SK-N-MC (cell line): ENCODE results near the gene CCDC187.
"Not testable (repeated sequence)": the region's sequence is repeated elsewhere in the genome, so short reads cannot be mapped to it uniquely, and the experiment has no call there.

ENCODE experiments used
- DNase-seq: peaks from one replicate; pipeline ENCODE4 v3.0.0-alpha.2; 2011; ENCODE audit warnings: low read depth, low spot score
- H3K27ac ChIP-seq: fragments of 200-600 bp; sonication (generic); 2 replicates; pipeline ENCODE4 v1.5.1; 2016; ENCODE audit warnings: mixed run types
- H3K36me3 ChIP-seq: fragments of 200-600 bp; sonication (generic); 2 replicates; pipeline ENCODE4 v1.6.1; 2017; ENCODE audit warnings: antibody characterized with exemption, low read length, mixed read lengths; ENCODE audit not compliant: insufficient read depth
- H3K4me3 ChIP-seq: fragments of 200-600 bp; sonication (generic); 2 replicates; pipeline ENCODE4 v1.5.1; 2016
- H3K9ac ChIP-seq: fragments of 200-600 bp; sonication (generic); 2 replicates; pipeline ENCODE4 v1.8.0; 2017; ENCODE audit warnings: mixed run types, mixed read lengths; ENCODE audit not compliant: insufficient read length
- H3K9me3 ChIP-seq: fragments of 200-600 bp; sonication (generic); 2 replicates; pipeline ENCODE4 v1.6.1; 2017; ENCODE audit warnings: low read depth, mild to moderate bottlenecking, antibody characterized with exemption, low read length, moderate library complexity, mixed read lengths
- EZH2 ChIP-seq: fragments of 200-600 bp; sonication (generic); IDR thresholded peaks from one replicate; pipeline ENCODE4 v1.6.1; 2017; ENCODE audit warnings: antibody characterized with exemption
- FOXP2 ChIP-seq: optimal IDR thresholded peaks from 2 replicates; pipeline ENCODE3; 2011; ENCODE audit warnings: mild to moderate bottlenecking, moderate library complexity; ENCODE audit not compliant: insufficient read depth; ENCODE audit errors: extremely low read length, control extremely low read depth
- POLR2AphosphoS5 ChIP-seq: IDR thresholded peaks from 2 replicates; pipeline ENCODE4 v1.6.1; 2012; ENCODE audit warnings: mild to moderate bottlenecking, low read depth, low read length, borderline replicate concordance

CCDC187 gene

DNA sequence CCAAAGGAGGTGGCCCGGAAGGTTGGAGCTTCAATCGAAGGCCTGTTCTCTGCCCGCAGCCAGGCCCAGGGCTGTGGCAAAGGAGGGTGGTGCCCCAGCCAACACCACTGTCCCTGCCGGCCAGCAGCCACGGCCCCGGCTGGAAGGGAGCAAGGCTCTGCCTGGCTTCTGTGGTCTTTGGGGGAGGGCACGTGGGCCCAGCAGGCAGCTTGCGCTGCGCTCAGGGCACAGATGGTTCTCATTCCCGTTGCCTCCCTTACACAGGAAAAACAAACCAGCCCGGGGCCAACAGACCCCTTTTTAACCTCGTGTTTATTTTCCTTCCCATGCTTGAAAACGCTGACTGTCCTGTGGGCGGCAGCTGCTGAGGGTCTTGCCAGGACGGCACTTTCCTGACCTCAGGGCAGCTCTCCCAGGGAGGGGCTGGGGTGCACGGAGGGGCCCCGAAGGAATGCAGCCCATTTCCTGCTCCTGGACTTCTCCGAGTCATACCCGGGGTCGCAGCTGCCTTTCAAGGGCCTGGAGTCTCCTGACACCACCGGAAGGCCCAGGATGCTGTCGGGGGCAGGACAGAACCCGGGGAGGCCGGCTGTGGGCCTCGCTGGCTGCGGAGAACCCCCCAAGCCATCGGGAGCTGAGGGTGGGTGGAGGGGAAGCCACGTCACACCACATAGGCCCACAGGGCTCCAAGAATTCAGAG is 22.3 kb upstream of the CCDC187 start:
- TF ChIP-seq FOXP2 (peak; percentile 65), POLR2AphosphoS5 (no peak)
- H3K9me3 ChIP-seq: no peaks in the 10 kb centered on the region
- no peak for DNase-seq
- peak overlapping the region; percentile 80 for H3K4me3 ChIP-seq
- H3K36me3 ChIP-seq: no peaks in the 10 kb centered on the region
- peak overlapping the region; percentile 56 for H3K9ac ChIP-seq
- H3K27ac ChIP-seq: peak overlapping the region; percentile 90

DNA sequence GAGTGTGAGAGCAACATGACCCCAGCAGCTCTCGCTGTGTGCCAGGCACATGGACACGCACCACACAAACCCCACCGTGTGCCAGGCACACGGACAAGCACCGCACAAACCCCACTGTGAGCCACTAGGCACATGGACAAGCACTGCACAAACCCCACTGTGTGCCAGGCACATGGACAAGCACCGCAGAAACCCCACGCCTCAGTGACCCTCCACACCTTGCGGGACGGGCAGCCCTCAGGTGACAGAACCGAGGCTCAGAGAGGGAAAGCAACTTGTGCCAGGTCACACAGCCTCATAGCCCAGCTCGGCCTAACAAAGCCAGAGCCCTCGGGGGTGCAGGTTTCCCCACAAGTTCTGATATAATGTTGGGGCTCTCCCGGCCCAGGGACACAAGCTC is 21.5 kb upstream of the CCDC187 start:
- no peak for TF ChIP-seq EZH2
- no peak for TF ChIP-seq FOXP2
- TF ChIP-seq POLR2AphosphoS5: no peak
- peak overlapping the region; percentile 90; the same call in 1 of the 2 replicates for H3K27ac ChIP-seq

DNA sequence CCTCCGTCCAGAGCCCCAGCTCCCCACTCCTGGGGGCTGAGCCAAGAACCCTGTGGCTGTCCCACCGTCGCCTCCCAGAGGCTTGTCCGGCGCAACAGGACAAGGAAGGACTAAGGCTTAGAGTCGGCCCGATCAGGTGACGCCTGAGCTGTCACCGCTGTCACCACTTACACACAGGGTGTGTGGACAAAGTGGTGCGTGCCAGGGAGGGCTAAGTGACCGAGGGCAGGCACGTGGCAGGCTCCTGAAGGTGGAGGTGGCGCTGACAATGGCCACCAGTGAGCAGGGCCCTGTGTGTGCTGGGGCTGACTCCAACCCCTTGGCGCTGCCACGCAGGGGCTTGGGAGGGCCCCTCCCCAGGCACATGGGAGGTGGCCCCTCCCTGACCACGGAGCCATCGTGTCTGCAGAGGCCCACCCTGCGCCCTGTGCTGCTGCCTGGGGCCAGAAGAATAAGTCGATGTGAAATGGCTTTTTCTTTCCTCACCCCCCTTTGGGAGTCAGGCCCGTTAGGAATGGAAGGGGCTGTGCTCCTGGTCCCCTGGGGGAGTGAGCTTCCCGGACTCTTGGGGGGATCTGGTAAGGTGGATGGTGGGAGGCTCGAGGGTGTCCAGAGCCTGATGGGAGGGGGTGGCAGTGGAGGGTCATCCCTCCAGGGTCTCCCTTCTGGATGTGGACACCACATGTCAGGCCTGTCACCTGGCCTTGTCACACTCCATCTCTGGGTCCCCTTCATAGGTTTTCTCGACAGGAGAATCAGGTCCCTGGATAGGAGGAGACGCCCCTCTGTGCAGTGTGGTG is 20.8 kb upstream of the CCDC187 start:
- H3K9ac ChIP-seq: no peak overlapping the region
- no peak overlapping the region for H3K4me3 ChIP-seq
- no peaks in the 10 kb centered on the region for H3K9me3 ChIP-seq
- 0 out of 2 replicates have a peak overlapping the region, but pooled peaks have one; percentile 90 for H3K27ac ChIP-seq
- no peak for DNase-seq
- no peak for TF ChIP-seq FOXP2
- no peak for TF ChIP-seq EZH2
- no peak for TF ChIP-seq POLR2AphosphoS5
- H3K36me3 ChIP-seq: no peaks in the 10 kb centered on the region

More for the DNA sequence above, 21.5 kb upstream of the CCDC187 start:
- Histone ChIP-seq H3K36me3 (no peaks in the 10 kb centered on the region), H3K4me3 (no peak overlapping the region), H3K9me3 (no peaks in the 10 kb centered on the region), H3K9ac (no peak overlapping the region)
- DNase-seq: no peak

DNA sequence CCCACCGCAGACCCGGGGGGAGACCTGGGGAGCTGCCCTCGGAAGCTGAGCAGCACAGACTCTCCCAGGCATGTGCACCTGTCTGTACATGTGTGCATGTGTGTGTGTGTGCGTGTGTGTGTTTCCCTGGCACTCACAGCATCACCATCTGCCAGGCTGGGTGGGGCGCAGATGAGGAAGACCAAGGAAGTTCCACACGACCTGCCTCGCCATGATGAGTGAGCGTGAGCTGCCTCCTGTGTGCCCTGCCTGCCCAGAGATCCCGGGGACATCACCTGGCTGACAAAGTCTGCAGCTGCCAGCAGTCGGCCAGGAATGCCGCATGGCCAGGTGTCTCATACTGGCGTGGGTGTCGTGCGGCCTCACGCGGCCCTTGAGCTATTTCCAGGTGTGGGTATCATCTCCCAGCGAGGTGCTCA is 19.5 kb upstream of the CCDC187 start:
- Histone ChIP-seq H3K4me3 (no peak overlapping the region), H3K27ac (no peak overlapping the region), H3K9ac (no peak overlapping the region), H3K36me3 (no peaks in the 10 kb centered on the region), H3K9me3 (no peaks in the 10 kb centered on the region)
- TF ChIP-seq EZH2 (no peak), POLR2AphosphoS5 (no peak), FOXP2 (no peak)
- DNase-seq: no peak

DNA sequence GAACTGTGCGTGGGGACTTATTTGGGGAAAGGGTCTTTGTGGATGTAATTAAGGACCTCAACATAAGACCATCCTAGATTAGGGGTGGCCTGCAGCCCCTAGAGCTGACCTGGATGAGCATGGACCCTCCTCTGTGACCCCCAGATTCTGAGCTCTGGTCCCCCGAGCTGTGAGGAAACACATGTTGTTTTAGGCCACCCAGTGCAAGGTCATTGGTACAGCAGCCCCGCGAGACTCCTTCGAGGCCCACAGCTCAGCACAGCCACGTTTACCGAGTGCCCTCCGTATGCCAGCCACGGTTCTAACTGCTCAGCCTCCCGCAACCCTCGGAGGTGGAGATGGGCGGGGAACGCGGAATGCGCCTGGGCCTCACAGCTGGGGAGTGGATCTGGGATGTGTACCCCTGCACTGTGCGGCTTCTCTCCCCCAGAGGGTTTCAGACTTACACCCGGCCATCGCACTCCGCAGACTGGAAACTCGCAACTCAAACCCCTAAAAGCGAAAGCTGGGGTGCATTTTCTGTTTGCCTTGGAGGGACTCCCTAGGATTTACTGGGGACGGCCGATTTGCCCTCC is 18.9 kb upstream of the CCDC187 start:
- H3K36me3 ChIP-seq: no peaks in the 10 kb centered on the region
- no peaks in the 10 kb centered on the region for H3K9me3 ChIP-seq
- no peak for DNase-seq
- H3K9ac ChIP-seq: no peak overlapping the region
- H3K4me3 ChIP-seq: no peak overlapping the region
- TF ChIP-seq EZH2 (no peak), POLR2AphosphoS5 (no peak), FOXP2 (no peak)
- H3K27ac ChIP-seq: no peak overlapping the region

DNA sequence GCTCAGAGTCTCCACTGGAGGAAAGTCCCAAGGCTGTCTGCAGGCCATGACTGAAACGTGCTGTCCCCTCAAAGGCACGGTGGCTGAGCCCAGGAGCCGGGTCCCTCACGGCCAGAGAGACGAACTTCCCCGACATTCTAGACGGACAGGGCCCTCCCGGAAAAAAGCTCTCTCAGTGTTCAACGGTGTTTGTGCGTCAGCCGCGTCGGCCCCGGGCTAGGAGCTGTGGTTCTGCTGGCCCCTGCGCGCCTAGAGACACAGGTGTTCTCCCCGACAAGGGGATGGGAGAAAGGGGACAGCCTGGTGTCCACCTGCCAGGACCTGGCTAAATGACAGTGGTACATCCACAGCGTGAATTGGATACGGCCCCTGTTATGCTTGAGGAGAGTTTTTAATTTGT is 17.7 kb upstream of the CCDC187 start:
- no peak for DNase-seq
- no peak overlapping the region for H3K9ac ChIP-seq
- no peak for TF ChIP-seq POLR2AphosphoS5
- TF ChIP-seq EZH2: no peak
- TF ChIP-seq FOXP2: no peak
- H3K4me3 ChIP-seq: no peak overlapping the region
- no peak overlapping the region for H3K27ac ChIP-seq
- no peaks in the 10 kb centered on the region for H3K36me3 ChIP-seq
- H3K9me3 ChIP-seq: no peaks in the 10 kb centered on the region

DNA sequence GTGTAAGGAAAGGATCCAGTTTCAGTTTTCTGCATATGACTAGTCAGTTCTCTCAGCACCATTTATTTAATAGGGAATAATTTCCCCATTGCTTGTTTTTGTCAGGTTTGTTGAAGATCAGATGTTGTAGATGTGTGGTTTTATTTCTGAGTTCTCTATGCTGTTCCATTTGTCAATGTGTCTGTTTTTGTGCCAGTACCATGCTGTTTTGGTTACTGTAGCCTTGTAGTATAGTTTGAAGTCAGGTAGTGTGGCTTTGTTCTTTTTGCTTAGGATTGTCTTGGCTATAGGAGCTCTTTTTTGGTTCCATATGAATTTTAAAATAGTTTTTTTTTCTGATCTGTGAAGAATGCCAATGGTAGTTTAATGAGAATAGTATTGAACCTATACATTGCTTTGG is 17.1 kb upstream of the CCDC187 start:
- H3K27ac ChIP-seq, DNase-seq, H3K36me3 ChIP-seq, H3K9me3 ChIP-seq, H3K4me3 ChIP-seq, H3K9ac ChIP-seq: not testable (repeated sequence)

DNA sequence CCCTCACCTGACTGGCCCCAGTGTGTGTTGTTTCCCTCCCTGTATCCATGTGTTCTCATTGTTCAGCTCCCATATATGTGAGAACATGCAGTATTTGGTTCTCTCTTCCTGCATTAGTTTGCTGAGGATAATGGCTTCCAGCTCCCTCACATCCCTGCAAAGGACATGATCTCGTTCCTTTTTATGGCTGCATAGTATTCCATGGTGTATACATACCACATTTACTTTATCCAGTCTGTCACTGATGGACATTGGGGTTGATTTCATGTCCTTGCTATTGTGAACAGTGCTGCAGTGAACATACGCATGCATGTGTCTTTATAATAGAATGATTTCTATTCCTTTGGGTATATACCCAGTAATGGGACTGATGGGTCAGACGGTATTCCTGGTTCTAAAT is 16.1 kb upstream of the CCDC187 start:
- H3K9ac ChIP-seq, H3K9me3 ChIP-seq, H3K4me3 ChIP-seq, H3K27ac ChIP-seq, H3K36me3 ChIP-seq, DNase-seq: not testable (repeated sequence)

DNA sequence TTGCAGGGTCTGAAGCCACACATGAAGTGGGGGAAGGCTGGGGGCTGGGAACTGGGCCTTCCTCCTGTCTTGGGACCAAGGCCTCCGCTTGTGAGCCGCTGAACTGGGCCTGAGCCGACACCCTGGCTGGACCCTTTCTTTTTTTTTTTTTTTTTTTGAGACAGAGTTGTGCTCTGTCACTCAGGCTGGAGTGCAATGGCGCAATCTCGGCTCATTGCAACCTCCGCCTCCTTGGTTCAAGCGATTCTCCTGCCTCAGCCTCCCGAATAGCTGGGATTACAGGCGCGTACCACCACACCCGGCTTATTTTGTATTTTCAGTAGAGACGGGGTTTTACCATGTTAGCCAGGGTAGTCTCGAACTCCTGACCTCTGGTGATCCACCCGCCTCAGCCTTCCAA is 15.3 kb upstream of the CCDC187 start:
- not testable (repeated sequence) for H3K9me3 ChIP-seq, H3K4me3 ChIP-seq, H3K27ac ChIP-seq, H3K36me3 ChIP-seq, DNase-seq, H3K9ac ChIP-seq
